Left lung (tissue), 10 donors: ENCODE measurements around the gene AFP. TPM values are rescaled to one million over a fixed set of nuclear protein-coding genes. Genes with fewer than 3 reads are reported as not detected.

Experiments used
- ATAC-seq: fragments of 200-7000 bp; cut with Tn5 transposase; one replicate; pipeline ENCODE4 v1.9.1; 2020; ENCODE audit warnings: moderate library complexity
- DNase-seq, 4 donors: peaks; one replicate each; pipeline ENCODE4 v3.0.0-alpha.2; 2013 to 2020
- H3K27ac ChIP-seq, 2 donors: fragments of 200-600 bp; sonication (generic) in 1 of 2; one replicate each; pipeline versions ENCODE4 v1.5.0 to v1.8.0; 2020 to 2021
- H3K27me3 ChIP-seq, 2 donors: fragments of 200-600 bp; sonication (generic) in 1 of 2; one replicate each; pipeline versions ENCODE4 v1.5.0 to v1.8.0; 2020 to 2021
- H3K36me3 ChIP-seq, 2 donors: fragments of 200-600 bp; sonication (generic) in 1 of 2; one replicate each; pipeline versions ENCODE4 v1.5.0 to v1.8.0; 2020 to 2021
- H3K4me1 ChIP-seq, 2 donors: fragments of 200-600 bp; one replicate each; pipeline ENCODE4 v1.8.0; 2021
- H3K4me3 ChIP-seq, 2 donors: fragments of 200-600 bp; sonication (generic) in 1 of 2; one replicate each; pipeline versions ENCODE4 v1.5.0 to v1.8.0; 2020 to 2021; ENCODE audit warnings: mild to moderate bottlenecking in 1 of 2
- H3K9me3 ChIP-seq, 2 donors: fragments of 200-600 bp; sonication (generic) in 1 of 2; one replicate each; pipeline versions ENCODE4 v1.5.0 to v1.8.0; 2020 to 2021
- intact Hi-C, 2 donors: fragments of 100-400 bp; cut with DNase I; formaldehyde crosslinking; loops; one replicate each; pipeline versions ENCODE4 v1.11.2 to v1.14.2; 2022
- polyA plus RNA-seq, 6 donors: library from polyadenylated mRNA; unstranded; fragments of 120-200 nt; gene quantifications; one replicate each; pipeline ENCODE4 v1.2.1, GENCODE V29; 2013; ENCODE audit not compliant: insufficient read length in 6 of 6
- total RNA-seq, 2 donors: library from RNA; stranded (reverse); fragmentation: NEBNext Ultra II Directional; extraction: Animal tissue kit (Norgen Biotek cat#: 25700); gene quantifications; one replicate each; pipeline ENCODE4 v1.2.1, GENCODE V29; 2021
- TF ChIP-seq, protein P1 (sequence below), 2 donors: fragments of 200-600 bp; sonication (generic) in 1 of 2; IDR thresholded peaks; one replicate each; pipeline versions ENCODE4 v1.5.0 to v1.8.0; 2021; ENCODE audit warnings: antibody characterized with exemption in 2 of 2
- donor health status: DM: no; HTN: yes; CAD: no.
- donor health status: DM: no; HTN: no; CAD: no.

AFP gene
- total and polyA plus RNA-seq, 8 donors, result 0.73 to 25.5 (median 2.5) TPM; not detected in 1

GRCh38 chr4:73477176-73477575 lies 41.2 kb downstream of the AFP start:
- TF ChIP-seq, protein P1, sequence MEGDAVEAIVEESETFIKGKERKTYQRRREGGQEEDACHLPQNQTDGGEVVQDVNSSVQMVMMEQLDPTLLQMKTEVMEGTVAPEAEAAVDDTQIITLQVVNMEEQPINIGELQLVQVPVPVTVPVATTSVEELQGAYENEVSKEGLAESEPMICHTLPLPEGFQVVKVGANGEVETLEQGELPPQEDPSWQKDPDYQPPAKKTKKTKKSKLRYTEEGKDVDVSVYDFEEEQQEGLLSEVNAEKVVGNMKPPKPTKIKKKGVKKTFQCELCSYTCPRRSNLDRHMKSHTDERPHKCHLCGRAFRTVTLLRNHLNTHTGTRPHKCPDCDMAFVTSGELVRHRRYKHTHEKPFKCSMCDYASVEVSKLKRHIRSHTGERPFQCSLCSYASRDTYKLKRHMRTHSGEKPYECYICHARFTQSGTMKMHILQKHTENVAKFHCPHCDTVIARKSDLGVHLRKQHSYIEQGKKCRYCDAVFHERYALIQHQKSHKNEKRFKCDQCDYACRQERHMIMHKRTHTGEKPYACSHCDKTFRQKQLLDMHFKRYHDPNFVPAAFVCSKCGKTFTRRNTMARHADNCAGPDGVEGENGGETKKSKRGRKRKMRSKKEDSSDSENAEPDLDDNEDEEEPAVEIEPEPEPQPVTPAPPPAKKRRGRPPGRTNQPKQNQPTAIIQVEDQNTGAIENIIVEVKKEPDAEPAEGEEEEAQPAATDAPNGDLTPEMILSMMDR (IDR thresholded peaks at IDR 0.05), result no peak
- no peak for ATAC-seq
- DNase-seq, result peak in 1 of 4 donors; percentile 73

GRCh38 chr4:73479323-73479722 lies 43.3 kb downstream of the AFP start:
- H3K4me3 ChIP-seq, result no peak overlapping the region
- H3K27me3 ChIP-seq, result no peaks in the 10 kb centered on the region
- TF ChIP-seq, protein P1 (IDR thresholded peaks at IDR 0.05), result no peak
- H3K4me1 ChIP-seq, result no peaks in the 10 kb centered on the region
- no peak overlapping the region for H3K27ac ChIP-seq
- no peaks in the 10 kb centered on the region for H3K36me3 ChIP-seq
- no peak for ATAC-seq
- intact Hi-C loops, result no loop called here
- H3K9me3 ChIP-seq, result peaks cover 0 to 5% of the 10 kb centered on the region in 2 donors
- DNase-seq, result no peak

More at GRCh38 chr4:73477176-73477575, 41.2 kb downstream of the AFP start:
- Histone ChIP-seq H3K27ac (no peak overlapping the region), H3K36me3 (no peaks in the 10 kb centered on the region), H3K4me3 (no peak overlapping the region), H3K27me3 (no peaks in the 10 kb centered on the region), H3K4me1 (no peaks in the 10 kb centered on the region), H3K9me3 (peaks cover 0 to 12% of the 10 kb centered on the region in 2 donors)
- intact Hi-C loops, result no loop called here

GRCh38 chr4:73481358-73481757 lies 45.3 kb downstream of the AFP start, which contains the start of gene AFM:
TSS of gene AFM (plus strand) at chr4:73481745. CDS start at chr4:73481776, 31 bp downstream.
- intact Hi-C loops, result no loop called here
- no peaks in the 10 kb centered on the region for H3K4me1 ChIP-seq
- no peak for DNase-seq
- H3K27me3 ChIP-seq, result no peaks in the 10 kb centered on the region
- H3K36me3 ChIP-seq, result no peaks in the 10 kb centered on the region
- no peak within 1 kb of the TSS for H3K4me3 ChIP-seq
- H3K27ac ChIP-seq, result no peak within 1 kb of the TSS
- TF ChIP-seq, protein P1 (IDR thresholded peaks at IDR 0.05), result no peak
- no peak for ATAC-seq
- no peaks in the 10 kb centered on the region for H3K9me3 ChIP-seq

GRCh38 chr4:73485085-73485484 lies 49.1 kb downstream of the AFP start:
- Histone ChIP-seq H3K36me3 (no peaks in the 10 kb centered on the region), H3K27ac (no peak overlapping the region), H3K4me3 (no peak overlapping the region), H3K4me1 (no peaks in the 10 kb centered on the region), H3K9me3 (no peaks in the 10 kb centered on the region), H3K27me3 (no peaks in the 10 kb centered on the region)
- DNase-seq (no peak), ATAC-seq (no peak)
- intact Hi-C loops, result no loop called here
- TF ChIP-seq, protein P1 (IDR thresholded peaks at IDR 0.05), result no peak

- TF ChIP-seq, protein P1 (IDR thresholded peaks at IDR 0.05), result no peak
- Histone ChIP-seq H3K4me1 (no peaks in the 10 kb centered on the region), H3K27me3 (no peaks in the 10 kb centered on the region), H3K4me3 (no peak overlapping the region), H3K36me3 (no peaks in the 10 kb centered on the region), H3K27ac (no peak overlapping the region), H3K9me3 (no peaks in the 10 kb centered on the region)
- no peak for DNase-seq
- ATAC-seq, result no peak
- intact Hi-C loops, result no loop called here
Measured at GRCh38 chr4:73485596-73485995, 49.6 kb downstream of the AFP start.
